Measurements from ENCODE around the gene CCDC136.
A peak's percentile ranks its signal among the peaks of the same experiment; 100 is the strongest.

CCDC136 gene

GRCh38 chr7:128807191-128807590, 15.4 kb downstream of the CCDC136 start:
- no peak for DNase-seq

- no peak for DNase-seq
Observed at GRCh38 chr7:128809363-128809762, 17.6 kb downstream of the CCDC136 start.

DNA sequence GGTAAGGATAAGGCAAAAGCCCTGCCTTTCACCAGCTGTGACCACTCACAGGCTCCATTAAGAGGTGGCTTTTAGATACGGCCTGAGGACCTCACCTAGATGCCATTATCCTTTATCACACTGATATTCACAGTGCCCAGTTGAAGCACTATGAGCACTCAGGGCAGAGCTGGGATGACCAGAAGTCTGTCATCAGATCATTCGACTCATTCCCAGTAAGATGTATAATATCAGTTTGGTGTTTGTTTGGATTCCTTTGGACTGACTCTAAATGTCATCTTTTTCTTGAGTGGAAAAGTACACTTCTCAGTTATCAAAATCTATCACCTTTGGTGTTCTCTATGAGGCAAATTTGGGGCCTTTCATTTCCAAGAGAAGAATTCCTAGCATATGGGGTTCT, 18.7 kb downstream of the CCDC136 start:
- no peak for DNase-seq

- DNase-seq = no peak
Observed at GRCh38 chr7:128810997-128811396, 19.2 kb downstream of the CCDC136 start.

- no peak for DNase-seq
Observed at GRCh38 chr7:128811631-128812430, 20.1 kb downstream of the CCDC136 start.

GRCh38 chr7:128812514-128813168, 20.9 kb downstream of the CCDC136 start:
- no peak for DNase-seq

- DNase-seq = no peak
Observed at GRCh38 chr7:128814499-128814898, 22.7 kb downstream of the CCDC136 start.

- DNase-seq = no peak
Observed at GRCh38 chr7:128815289-128815942, 23.6 kb downstream of the CCDC136 start.

- DNase-seq = no peak
Observed at GRCh38 chr7:128818694-128819093, 26.9 kb downstream of the CCDC136 start.

DNA sequence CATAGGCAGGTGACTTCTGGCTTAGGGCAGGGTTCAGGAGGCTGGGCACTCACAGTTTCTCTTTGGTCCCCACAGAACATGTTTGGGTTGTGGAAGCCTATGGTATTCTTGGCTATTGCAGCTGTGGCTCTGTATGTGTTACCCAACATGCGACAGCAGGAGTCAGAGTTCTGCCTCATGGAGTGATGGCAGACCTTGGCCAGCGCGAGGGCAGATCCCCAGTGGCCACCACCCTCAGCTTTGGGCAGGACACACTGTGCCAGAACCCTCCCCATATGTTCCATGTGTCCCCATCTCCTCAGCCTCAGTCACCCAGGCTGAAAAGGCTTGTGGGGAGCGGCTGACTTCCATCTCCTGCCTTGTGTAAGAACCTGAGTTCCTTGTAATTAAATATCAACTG, 30.0 kb downstream of the CCDC136 start:
- DNase-seq = no peak

GRCh38 chr7:128826512-128826911, 34.7 kb downstream of the CCDC136 start:
- DNase-seq = no peak

GRCh38 chr7:128826916-128827247, 35.1 kb downstream of the CCDC136 start:
- no peak for DNase-seq

DNA sequence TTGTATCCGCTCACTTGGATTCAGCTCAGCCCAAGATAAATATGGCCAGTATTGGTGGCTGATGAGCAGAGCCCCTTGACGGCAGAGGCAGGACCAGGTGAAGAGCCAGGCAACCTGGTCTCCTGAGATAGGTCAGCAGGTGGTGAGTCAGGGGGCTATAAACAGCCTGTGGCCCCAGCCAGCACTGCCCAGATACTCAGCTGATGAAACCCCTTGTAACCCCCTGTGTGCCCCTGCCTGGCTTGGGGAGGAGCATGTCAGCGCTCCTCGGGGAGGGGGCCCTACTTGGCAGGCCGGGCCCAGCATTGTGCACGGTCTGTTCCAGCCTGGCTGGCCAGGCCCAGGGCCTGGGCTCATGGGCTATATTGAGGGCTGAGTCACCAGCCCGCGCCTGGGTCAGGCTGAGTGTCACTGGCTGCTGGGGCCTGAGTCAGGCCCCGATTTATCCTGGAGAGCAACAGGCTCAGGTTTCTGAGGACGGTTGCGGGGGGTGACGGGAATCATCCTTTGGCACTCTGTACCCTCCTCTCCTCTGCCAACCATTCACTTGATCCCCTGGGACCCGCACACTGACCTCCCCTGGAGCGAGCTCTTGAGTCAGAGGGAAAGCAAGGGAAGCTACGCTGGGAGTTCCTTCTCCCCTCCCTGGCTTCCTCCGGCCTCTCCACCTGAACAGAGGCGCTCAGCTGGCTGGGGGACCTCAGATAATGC, 35.6 kb downstream of the CCDC136 start:
- no peak for DNase-seq

- DNase-seq = no peak
Observed at GRCh38 chr7:128827971-128828711, 36.4 kb downstream of the CCDC136 start.

DNA sequence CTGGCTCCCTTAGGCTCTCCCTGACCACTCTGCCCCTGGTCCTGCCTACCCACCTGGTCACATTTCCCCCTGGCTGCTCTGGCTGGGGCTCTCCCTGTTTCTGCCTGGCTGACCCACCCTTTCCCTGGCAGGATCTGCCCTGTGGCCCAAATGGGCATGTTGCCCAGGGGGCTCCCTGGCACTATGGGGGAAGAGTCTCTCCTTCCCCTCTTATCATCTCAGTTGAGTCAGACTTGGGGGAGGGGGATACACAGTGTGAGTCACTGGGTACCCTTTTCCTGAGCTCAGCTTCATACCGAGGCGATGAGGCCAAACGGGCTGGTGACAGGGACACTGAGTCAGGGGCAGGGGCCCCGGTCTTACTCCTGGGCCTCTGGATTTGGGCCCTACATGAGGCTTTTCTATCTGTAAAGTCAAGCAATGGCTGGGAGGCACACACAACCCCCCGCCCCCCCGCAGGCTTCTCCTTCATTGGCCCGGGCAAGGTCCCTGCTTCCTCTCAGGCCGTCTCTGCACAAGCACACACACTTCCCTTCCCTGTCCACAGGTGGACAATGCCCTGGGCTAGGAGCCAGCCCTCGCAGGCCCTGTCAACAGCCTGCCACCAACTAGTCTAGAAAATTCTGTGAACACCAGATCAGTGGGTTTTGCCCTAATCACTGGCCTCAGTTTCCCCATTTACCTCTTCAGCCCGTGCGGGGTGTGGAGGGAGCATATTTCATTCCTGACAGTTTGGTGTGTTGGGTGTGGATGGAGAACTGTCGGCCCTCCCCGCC, 37.8 kb downstream of the CCDC136 start:
- DNase-seq = no peak

DNA sequence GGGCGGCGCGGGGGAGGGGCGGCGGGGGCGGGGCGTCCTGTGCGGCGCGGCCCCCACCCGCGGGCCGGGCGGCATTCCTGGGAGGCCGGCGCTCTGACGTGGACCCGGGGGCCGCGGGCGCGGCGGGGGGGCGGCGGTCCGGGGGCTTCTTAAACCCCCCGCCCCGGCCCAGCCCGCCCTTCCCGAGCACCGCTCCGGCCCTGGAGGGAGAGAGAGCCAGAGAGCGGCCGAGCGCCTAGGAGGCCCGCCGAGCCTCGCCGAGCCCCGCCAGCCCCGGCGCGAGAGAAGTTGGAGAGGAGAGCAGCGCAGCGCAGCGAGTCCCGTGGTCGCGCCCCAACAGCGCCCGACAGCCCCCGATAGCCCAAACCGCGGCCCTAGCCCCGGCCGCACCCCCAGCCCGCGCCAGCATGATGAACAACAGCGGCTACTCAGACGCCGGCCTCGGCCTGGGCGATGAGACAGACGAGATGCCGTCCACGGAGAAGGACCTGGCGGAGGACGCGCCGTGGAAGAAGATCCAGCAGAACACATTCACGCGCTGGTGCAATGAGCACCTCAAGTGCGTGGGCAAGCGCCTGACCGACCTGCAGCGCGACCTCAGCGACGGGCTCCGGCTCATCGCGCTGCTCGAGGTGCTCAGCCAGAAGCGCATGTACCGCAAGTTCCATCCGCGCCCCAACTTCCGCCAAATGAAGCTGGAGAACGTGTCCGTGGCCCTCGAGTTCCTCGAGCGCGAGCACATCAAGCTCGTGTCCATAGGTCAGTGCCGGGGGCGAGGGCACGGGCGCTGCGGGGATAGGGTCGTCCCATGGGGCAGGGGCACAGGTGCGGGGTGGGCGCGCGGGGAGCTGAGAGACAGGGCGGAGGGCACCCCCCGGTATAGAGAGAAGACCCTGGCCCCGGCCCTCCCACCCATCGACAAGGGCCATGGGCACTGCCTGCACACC, 38.7 kb downstream of the CCDC136 start, which contains the start of gene FLNC:
Gene FLNC, plus strand, starts transcription at position 176 of the 947 bp plus-strand sequence. Its CDS starts 232 bp downstream, at position 408.
- peak; percentile 17 for DNase-seq

DNA sequence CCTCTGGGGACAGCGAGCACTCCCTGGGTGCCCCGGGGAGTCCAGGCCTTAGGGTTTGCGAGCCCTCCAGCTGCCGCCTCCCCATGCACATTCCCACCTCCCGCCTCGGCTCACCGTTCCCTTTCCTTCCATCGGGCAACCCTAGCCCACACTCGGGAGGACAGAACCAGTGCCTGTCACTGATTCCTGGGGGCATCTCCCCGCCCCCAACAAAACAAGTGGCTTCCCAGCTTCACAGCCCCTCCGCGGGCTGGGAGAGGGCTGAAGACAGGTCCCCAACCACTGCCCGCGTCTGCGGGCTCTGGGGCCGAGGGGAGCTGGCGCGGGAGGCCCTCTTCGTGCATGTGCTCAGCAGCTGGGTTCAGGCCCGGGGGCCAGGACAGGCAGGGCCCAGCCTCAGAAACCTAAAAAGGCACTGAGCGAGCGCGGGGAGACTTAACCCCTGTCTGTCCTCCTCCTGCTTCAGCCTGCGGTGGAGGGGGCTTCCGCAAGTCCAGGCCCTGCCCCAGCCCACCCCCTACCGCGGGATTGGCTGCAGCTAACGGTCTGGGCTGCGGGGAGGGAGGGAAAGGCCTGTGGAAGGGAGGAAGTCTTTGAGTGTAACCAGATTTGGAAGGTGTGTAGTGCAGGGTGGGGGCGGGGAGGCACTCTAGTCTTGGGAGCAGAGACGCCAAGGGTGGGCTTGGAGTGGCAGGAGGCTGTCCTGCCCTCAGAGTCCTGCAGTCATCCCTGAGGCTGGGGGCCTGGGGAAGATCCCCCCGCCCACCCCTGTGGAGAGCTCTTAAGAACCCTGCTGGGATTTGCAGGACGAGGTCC, 39.6 kb downstream of the CCDC136 start:
- no peak for DNase-seq

- no peak for DNase-seq
Observed at GRCh38 chr7:128831994-128832879, 40.5 kb downstream of the CCDC136 start.

DNA sequence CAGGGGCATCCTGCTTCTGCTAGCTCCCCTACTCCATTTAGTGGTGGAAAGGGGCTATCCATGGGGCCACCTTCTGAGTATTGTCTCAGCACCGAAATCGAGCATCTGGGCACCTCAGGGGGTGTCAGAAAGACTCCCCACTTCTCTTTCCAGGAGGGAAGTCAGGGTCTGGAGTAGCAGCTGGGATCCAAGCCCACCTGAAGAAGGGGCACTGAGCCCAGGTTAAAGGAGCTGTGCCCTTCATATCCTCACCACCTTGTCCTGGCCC, 41.0 kb downstream of the CCDC136 start:
- no peak for DNase-seq
